Type B pancreatic cell (in vitro differentiated cells): ENCODE data around the gene LYAR. TPM values are rescaled to one million over a fixed set of nuclear protein-coding genes. Genes with fewer than 3 reads are reported as not detected.

Experiments used
- DNase-seq: peaks from one replicate; pipeline ENCODE4 v3.0.0; 2021; ENCODE audit warnings: mixed read lengths; ENCODE audit not compliant: unreplicated experiment; ENCODE audit errors: extremely low spot score
- H3K27ac Mint-ChIP-seq: 2 replicates; pipeline ENCODE4 v1.8.0; 2021; ENCODE audit warnings: mild to moderate bottlenecking, mixed read lengths
- H3K27me3 Mint-ChIP-seq: 2 replicates; pipeline ENCODE4 v1.8.0; 2021; ENCODE audit warnings: mixed read lengths
- H3K36me3 Mint-ChIP-seq: 2 replicates; pipeline ENCODE4 v1.8.0; 2021; ENCODE audit warnings: mixed read lengths
- H3K4me1 Mint-ChIP-seq: one replicate; pipeline ENCODE4 v1.8.0; 2021; ENCODE audit warnings: mixed read lengths; ENCODE audit not compliant: unreplicated experiment
- H3K4me3 Mint-ChIP-seq: 2 replicates; pipeline ENCODE4 v1.8.0; 2021; ENCODE audit warnings: mild to moderate bottlenecking, mixed read lengths
- H3K9me3 Mint-ChIP-seq: 2 replicates; pipeline ENCODE4 v1.8.0; 2021; ENCODE audit warnings: mixed read lengths
- CTCF ChIP-seq: fragments of 200-600 bp; sonication (generic); conservative IDR thresholded peaks from 2 replicates; pipeline ENCODE4 v1.5.0; 2021; ENCODE audit warnings: antibody characterized with exemption, mild to moderate bottlenecking
- total RNA-seq: library from RNA; stranded (reverse); gene quantifications from 2 replicates; pipeline ENCODE4 v1.2.1, GENCODE V29; 2021; ENCODE audit warnings: low replicate concordance

LYAR gene
- total RNA-seq, 1 donor from 2014 or later: 18.6 TPM

GRCh38 chr4:4270529-4270928, 19.4 kb downstream of the LYAR start:
- TF ChIP-seq CTCF: no peak
- H3K27me3 Mint-ChIP-seq: no peaks in the 10 kb centered on the region
- no peaks in the 10 kb centered on the region for H3K9me3 Mint-ChIP-seq
- no peak for DNase-seq
- no peaks in the 10 kb centered on the region for H3K4me1 Mint-ChIP-seq
- H3K36me3 Mint-ChIP-seq: peaks cover 14% of the 10 kb centered on the region
- no peak overlapping the region for H3K4me3 Mint-ChIP-seq
- no peak overlapping the region for H3K27ac Mint-ChIP-seq

GRCh38 chr4:4269856-4270255, 20.1 kb downstream of the LYAR start:
- H3K4me1 Mint-ChIP-seq: no peaks in the 10 kb centered on the region
- no peak overlapping the region for H3K27ac Mint-ChIP-seq
- no peak overlapping the region for H3K4me3 Mint-ChIP-seq
- DNase-seq: no peak
- peaks cover 12% of the 10 kb centered on the region for H3K36me3 Mint-ChIP-seq
- TF ChIP-seq CTCF: no peak
- H3K27me3 Mint-ChIP-seq: no peaks in the 10 kb centered on the region
- no peaks in the 10 kb centered on the region for H3K9me3 Mint-ChIP-seq

- H3K4me1 Mint-ChIP-seq: no peaks in the 10 kb centered on the region
- no peaks in the 10 kb centered on the region for H3K27me3 Mint-ChIP-seq
- no peaks in the 10 kb centered on the region for H3K9me3 Mint-ChIP-seq
- DNase-seq: no peak
- no peak overlapping the region for H3K27ac Mint-ChIP-seq
- H3K4me3 Mint-ChIP-seq: no peak overlapping the region
- TF ChIP-seq CTCF: no peak
- H3K36me3 Mint-ChIP-seq: peaks cover 7% of the 10 kb centered on the region
Observed at GRCh38 chr4:4269331-4269731, 20.6 kb downstream of the LYAR start.

DNA sequence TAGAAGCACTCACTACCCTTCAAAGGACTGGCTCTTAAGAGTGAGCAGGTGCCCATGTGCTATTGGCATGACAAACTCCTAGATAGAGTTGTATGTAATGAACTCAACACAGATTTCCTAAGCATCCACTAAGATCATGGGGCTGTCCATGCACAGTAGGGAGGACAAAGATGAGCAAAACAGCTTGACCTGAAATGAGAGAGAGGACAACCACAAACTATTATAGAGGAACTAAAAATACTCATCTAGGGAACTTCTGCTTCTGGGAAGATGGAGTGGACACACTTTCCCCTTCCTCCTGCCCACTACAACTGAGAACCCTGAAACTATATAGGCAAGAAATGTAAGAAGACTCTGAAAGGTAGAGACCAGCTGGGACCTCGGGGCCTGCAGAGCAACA, 21.2 kb downstream of the LYAR start:
- Mint-ChIP-seq H3K27me3 (no peaks in the 10 kb centered on the region), H3K4me1 (no peaks in the 10 kb centered on the region), H3K9me3 (no peaks in the 10 kb centered on the region), H3K4me3 (no peak overlapping the region), H3K27ac (no peak overlapping the region), H3K36me3 (peaks cover 4% of the 10 kb centered on the region)
- TF ChIP-seq CTCF: no peak
- DNase-seq: no peak

GRCh38 chr4:4267981-4268380, 22.0 kb downstream of the LYAR start:
- Mint-ChIP-seq H3K27me3 (no peaks in the 10 kb centered on the region), H3K36me3 (peaks cover 4% of the 10 kb centered on the region), H3K4me3 (no peak overlapping the region), H3K9me3 (no peaks in the 10 kb centered on the region), H3K4me1 (no peaks in the 10 kb centered on the region), H3K27ac (no peak overlapping the region)
- no peak for TF ChIP-seq CTCF
- DNase-seq: no peak

DNA sequence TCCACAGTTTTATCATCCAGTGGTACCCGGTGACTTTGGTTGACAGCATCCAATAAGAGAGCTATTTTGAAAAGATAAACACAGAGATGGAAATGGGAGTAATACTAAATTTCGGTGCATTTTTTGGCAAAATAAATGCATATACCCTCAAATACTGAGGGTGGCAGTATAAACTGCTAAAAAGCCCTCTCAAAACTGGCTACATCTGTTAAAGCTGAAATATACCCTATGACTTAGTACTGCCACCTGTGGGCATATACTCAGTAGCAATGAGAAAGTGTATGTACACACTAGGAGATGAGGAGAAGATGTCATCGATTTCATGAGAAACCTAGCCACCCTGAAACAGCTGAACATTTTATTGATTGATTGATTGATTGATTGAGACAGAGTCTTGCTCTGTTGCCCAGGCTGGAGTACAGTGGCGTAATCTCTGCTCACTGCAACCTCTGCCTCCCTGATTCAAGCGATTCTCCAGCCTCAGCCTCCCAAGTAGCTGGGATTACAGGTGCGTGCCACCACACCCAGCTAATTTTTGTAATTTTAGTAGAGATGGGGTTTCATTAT, 29.7 kb downstream of the LYAR start:
- Mint-ChIP-seq H3K27ac (no peak overlapping the region), H3K36me3 (no peaks in the 10 kb centered on the region), H3K4me1 (peaks cover 14% of the 10 kb centered on the region), H3K27me3 (peaks cover 7% of the 10 kb centered on the region), H3K4me3 (no peak overlapping the region), H3K9me3 (no peaks in the 10 kb centered on the region)
- peak; percentile 61 for TF ChIP-seq CTCF
- no peak for DNase-seq
